ENCODE data around the gene ERAP2. TPM values are rescaled to one million over a fixed set of nuclear protein-coding genes. Genes with fewer than 3 reads are reported as not detected.

Gene ERAP2
- total and polyA plus RNA-seq, 10 of the 15 experiments (the other 5 are each of a cell fraction or from before 2014, with no cell fraction given), result 4.0 to 28.7 (median 11.7) TPM

- TF ChIP-seq, protein P1, sequence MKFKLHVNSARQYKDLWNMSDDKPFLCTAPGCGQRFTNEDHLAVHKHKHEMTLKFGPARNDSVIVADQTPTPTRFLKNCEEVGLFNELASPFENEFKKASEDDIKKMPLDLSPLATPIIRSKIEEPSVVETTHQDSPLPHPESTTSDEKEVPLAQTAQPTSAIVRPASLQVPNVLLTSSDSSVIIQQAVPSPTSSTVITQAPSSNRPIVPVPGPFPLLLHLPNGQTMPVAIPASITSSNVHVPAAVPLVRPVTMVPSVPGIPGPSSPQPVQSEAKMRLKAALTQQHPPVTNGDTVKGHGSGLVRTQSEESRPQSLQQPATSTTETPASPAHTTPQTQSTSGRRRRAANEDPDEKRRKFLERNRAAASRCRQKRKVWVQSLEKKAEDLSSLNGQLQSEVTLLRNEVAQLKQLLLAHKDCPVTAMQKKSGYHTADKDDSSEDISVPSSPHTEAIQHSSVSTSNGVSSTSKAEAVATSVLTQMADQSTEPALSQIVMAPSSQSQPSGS (IDR thresholded peaks at IDR 0.05; ENCODE audit: low read length), result no peak
Observed at GRCh38 chr5:96880444-96881164, 4.3 kb downstream of the ERAP2 start (continued).

DNA sequence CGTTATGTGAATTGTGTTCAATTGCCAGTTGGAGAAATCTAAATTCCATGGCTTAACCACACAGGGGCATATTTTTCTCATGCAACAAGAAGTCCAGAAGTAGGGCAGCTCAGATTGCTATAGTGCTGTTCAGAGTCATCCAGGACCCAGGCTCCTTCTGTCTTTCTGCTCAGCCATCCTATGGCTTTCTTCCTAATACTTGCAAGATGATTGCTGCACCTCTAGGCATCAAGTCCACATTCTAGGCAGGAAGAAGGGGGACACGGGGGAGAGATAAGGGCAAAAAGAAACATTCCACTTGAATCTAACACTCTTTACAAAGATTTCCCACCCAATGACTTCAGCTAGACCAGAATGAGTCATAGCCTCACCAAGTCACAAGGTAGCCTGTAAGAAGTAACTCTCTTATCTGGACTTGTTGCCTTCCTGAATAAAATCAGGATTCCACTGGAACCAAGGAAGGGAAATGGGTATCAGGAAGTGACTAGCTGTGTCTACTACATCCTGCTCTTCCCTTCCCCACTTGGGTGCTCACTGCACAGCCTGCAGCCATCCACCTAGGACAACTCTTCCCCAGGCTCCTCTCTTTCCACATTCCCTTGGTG, 5.3 kb downstream of the ERAP2 start:
- POLR2A ChIA-PET, result interaction anchor here (0.6 to 5.9 kb wide), 7 partner anchors 11 to 52 kb away, joined by 3 to 31 read pairs (median 4); no protein-coding TSS in a partner anchor
- intact Hi-C loops (cut with micrococcal nuclease; ENCODE audit: unreplicated experiment), result no loop called here
- FAIRE-seq, result no peak
- TF ChIP-seq GATAD2B (conservative IDR thresholded peaks at IDR 0.05; ENCODE audit: low read depth) (0 out of 2 replicates have a peak, but pooled peaks have one; percentile 44), IKZF2 (IDR thresholded peaks at IDR 0.05) (peak; percentile 86 to 87), RELA (IDR thresholded peaks at IDR 0.05; ENCODE audit: borderline replicate concordance, partially characterized antibody) (no peak), NBN (IDR thresholded peaks at IDR 0.05) (no peak), SUZ12 (IDR thresholded peaks at IDR 0.05; ENCODE audit: unreplicated experiment) (no peak), IKZF1 (conservative IDR thresholded peaks at IDR 0.05) (peak; percentile 91), ATF7 (IDR thresholded peaks at IDR 0.05; ENCODE audit: low read depth) (peak; percentile 80), JUNB (IDR thresholded peaks at IDR 0.05) (peak; percentile 75), ZZZ3 (IDR thresholded peaks at IDR 0.05; ENCODE audit: control insufficient read depth, insufficient read length, low read depth) (no peak), JUND (IDR thresholded peaks at IDR 0.05; ENCODE audit: low read depth, low read length) (no peak), EED (IDR thresholded peaks at IDR 0.05; ENCODE audit: low read depth) (peak; percentile 83)
- TF ChIP-seq, protein P2, sequence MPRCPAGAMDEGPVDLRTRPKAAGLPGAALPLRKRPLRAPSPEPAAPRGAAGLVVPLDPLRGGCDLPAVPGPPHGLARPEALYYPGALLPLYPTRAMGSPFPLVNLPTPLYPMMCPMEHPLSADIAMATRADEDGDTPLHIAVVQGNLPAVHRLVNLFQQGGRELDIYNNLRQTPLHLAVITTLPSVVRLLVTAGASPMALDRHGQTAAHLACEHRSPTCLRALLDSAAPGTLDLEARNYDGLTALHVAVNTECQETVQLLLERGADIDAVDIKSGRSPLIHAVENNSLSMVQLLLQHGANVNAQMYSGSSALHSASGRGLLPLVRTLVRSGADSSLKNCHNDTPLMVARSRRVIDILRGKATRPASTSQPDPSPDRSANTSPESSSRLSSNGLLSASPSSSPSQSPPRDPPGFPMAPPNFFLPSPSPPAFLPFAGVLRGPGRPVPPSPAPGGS (IDR thresholded peaks at IDR 0.05; ENCODE audit: borderline replicate concordance, insufficient read depth, low read depth, low read length, poor library complexity, severe bottlenecking), result no peak
- TF ChIP-seq, protein P3, sequence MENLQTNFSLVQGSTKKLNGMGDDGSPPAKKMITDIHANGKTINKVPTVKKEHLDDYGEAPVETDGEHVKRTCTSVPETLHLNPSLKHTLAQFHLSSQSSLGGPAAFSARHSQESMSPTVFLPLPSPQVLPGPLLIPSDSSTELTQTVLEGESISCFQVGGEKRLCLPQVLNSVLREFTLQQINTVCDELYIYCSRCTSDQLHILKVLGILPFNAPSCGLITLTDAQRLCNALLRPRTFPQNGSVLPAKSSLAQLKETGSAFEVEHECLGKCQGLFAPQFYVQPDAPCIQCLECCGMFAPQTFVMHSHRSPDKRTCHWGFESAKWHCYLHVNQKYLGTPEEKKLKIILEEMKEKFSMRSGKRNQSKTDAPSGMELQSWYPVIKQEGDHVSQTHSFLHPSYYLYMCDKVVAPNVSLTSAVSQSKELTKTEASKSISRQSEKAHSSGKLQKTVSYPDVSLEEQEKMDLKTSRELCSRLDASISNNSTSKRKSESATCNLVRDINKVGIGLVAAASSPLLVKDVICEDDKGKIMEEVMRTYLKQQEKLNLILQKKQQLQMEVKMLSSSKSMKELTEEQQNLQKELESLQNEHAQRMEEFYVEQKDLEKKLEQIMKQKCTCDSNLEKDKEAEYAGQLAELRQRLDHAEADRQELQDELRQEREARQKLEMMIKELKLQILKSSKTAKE (IDR thresholded peaks at IDR 0.05; ENCODE audit: low read depth, poor library complexity, severe bottlenecking), result peak; percentile 14

More for the DNA sequence above, 5.3 kb downstream of the ERAP2 start:
- ATAC-seq, result peak; percentile 30
- Histone ChIP-seq H3K9ac (ENCODE audit: control insufficient read depth, insufficient read depth, low read length) (peak overlapping the region; percentile 8), H4K20me1 (ENCODE audit: control insufficient read depth, insufficient read depth) (no peaks in the 10 kb centered on the region), H3K4me2 (ENCODE audit: control insufficient read depth, insufficient read depth) (peak overlapping the region; percentile 98), H3K4me3 (peak overlapping the region; percentile 51; the same call in 1 of the 2 replicates), H3K27me3 (replicated peaks in 1 of 2; ENCODE audit: control insufficient read depth in 2 of 2, insufficient read depth in 2 of 2, low read length in 1 of 2) (no peaks in the 10 kb centered on the region), H2AFZ (ENCODE audit: control insufficient read depth, low read depth, low read length) (no peak overlapping the region), H3K79me2 (ENCODE audit: control insufficient read depth, insufficient read depth, low read length) (peaks cover 85% of the 10 kb centered on the region), H3K9me3 (replicated peaks; ENCODE audit: control insufficient read depth, insufficient read depth, low read length) (no peaks in the 10 kb centered on the region), H3K4me1 (ENCODE audit: control insufficient read depth, insufficient read depth, low read length) (peaks cover 47% of the 10 kb centered on the region), H3K36me3 (ENCODE audit: control insufficient read depth in 2 of 2, insufficient read depth in 2 of 2, low read length in 1 of 2) (peaks cover 1 to 26% of the 10 kb centered on the region in 2 experiments; a peak in 3 of 4 replicates), H3K27ac (ENCODE audit: control insufficient read depth, insufficient read depth) (peak overlapping the region; percentile 59)
- ChIA-PET SMC1A (ENCODE audit: uncharacterized antibody, unreplicated experiment) (interaction anchor here (1.1 to 10.5 kb wide), 8 partner anchors 12 to 129 kb away, joined by 3 to 169 read pairs (median 8); partner anchors contain the start of gene LNPEP), RAD21 (ENCODE audit: unreplicated experiment) (interaction anchor here (1.0 to 12.0 kb wide), 5 partner anchors 12 to 115 kb away, joined by 3 to 142 read pairs (median 8); no protein-coding TSS in a partner anchor), CTCF (interaction anchor here (1.0 to 6.7 kb wide), 7 partner anchors 11 to 283 kb away, joined by 3 to 55 read pairs (median 4); no protein-coding TSS in a partner anchor)
- no TSS peak for BruUV-seq (replicated peaks)
- WGBS (ENCODE audit: insufficient coverage, insufficient replicate concordance, low lambda C conversion rate, missing lambda C conversion rate), result 45% methylated on average over 2 of the region's 2 CpGs
- in situ Hi-C loops (cut with MboI), result no loop called here
- no peak for DNase-seq (ENCODE audit: low read depth, low spot score)

Measured in GM12878 (cell line).